ENCODE data around the gene ALKAL2.

DNA sequence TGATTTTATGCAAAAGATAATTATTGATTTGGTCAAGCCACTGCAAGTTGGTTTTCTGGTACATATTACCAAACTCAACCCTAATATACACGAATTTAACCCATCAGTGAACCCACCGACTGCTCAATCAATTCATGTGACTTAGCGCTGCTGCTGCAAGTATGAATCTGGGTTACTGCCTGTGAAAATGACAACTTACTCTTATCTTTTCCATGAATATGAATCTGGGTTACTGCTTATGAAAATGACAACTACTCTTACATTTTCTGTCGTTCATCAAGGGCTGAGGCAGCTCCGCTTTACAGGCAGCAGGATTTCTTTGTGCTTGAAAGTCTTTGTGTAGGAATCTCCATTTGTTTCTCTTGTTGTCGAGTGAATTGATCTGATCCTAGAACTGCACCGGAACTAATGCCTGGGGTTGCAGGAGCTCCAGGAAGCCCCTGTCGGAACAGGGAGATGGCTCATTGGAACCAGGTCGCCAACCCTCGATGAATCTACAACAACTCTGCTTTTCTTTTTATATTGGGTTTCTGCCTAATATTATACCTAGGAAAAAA is 22.1 kb upstream of the ALKAL2 start:
- TF ChIP-seq CTCF (IDR thresholded peaks at IDR 0.05; ENCODE audit: insufficient read depth, low read length, poor library complexity, severe bottlenecking) (no peak), EZH2phosphoT487 (conservative IDR thresholded peaks at IDR 0.05; ENCODE audit: low read length) (no peak)

Data from SU-DHL-6 (cell line).